HG03521 (cell line): ENCODE measurements around the gene CP.
"Not testable (repeated sequence)": the region's sequence is repeated elsewhere in the genome, so short reads cannot be mapped to it uniquely, and the experiment has no call there.

Source experiments
- ATAC-seq: cut with Tn5 transposase; IDR thresholded peaks from one replicate; pipeline ENCODE4 v1.9.1; 2021; ENCODE audit warnings: mild to moderate bottlenecking, moderate library complexity; ENCODE audit not compliant: unreplicated experiment

CP gene

GRCh38 chr3:149221783-149222517 lies at the start of gene CP:
TSS of gene CP (minus strand) at chr3:149221829. CDS start at chr3:149221792, 37 bp downstream.
- ATAC-seq: no peak

GRCh38 chr3:149270180-149270579 lies 48.6 kb upstream of the CP start:
- ATAC-seq: no peak

- ATAC-seq: no peak
These were observed 48.1 kb upstream of the CP start for GRCh38 chr3:149269687-149270086.

- no peak for ATAC-seq
These were observed 45.9 kb upstream of the CP start for GRCh38 chr3:149267565-149267964.

GRCh38 chr3:149266736-149267135 lies 45.1 kb upstream of the CP start:
- no peak for ATAC-seq

GRCh38 chr3:149263856-149264255 lies 42.2 kb upstream of the CP start:
- no peak for ATAC-seq

GRCh38 chr3:149258714-149259113 lies 37.1 kb upstream of the CP start:
- no peak for ATAC-seq

GRCh38 chr3:149258298-149258697 lies 36.7 kb upstream of the CP start:
- ATAC-seq: no peak

GRCh38 chr3:149252272-149252671 lies 30.6 kb upstream of the CP start:
- no peak for ATAC-seq

GRCh38 chr3:149251186-149251585 lies 29.6 kb upstream of the CP start:
- no peak for ATAC-seq

GRCh38 chr3:149247929-149248691 lies 26.5 kb upstream of the CP start:
- ATAC-seq: peak; percentile 45

GRCh38 chr3:149247008-149247710 lies 25.5 kb upstream of the CP start:
- no peak for ATAC-seq

GRCh38 chr3:149245738-149246451 lies 24.3 kb upstream of the CP start:
- peak; percentile 73 for ATAC-seq

- no peak for ATAC-seq
These were observed 21.9 kb upstream of the CP start for GRCh38 chr3:149243540-149243939.

GRCh38 chr3:149239357-149239936 lies 17.8 kb upstream of the CP start:
- no peak for ATAC-seq

- not testable (repeated sequence) for ATAC-seq
These were observed 16.6 kb upstream of the CP start for GRCh38 chr3:149238268-149238667.

GRCh38 chr3:149235599-149236424 lies 14.2 kb upstream of the CP start:
- no peak for ATAC-seq

GRCh38 chr3:149234671-149235245 lies 13.1 kb upstream of the CP start:
- ATAC-seq: no peak

GRCh38 chr3:149233323-149233722 lies 11.7 kb upstream of the CP start:
- no peak for ATAC-seq
